ENCODE results near the gene NMNAT3. TPM values are rescaled to one million over a fixed set of nuclear protein-coding genes. Genes with fewer than 3 reads are reported as not detected.

Gene NMNAT3
- total RNA-seq, 2 experiments from 2014 or later: 0.15 TPM; not detected in 1

DNA sequence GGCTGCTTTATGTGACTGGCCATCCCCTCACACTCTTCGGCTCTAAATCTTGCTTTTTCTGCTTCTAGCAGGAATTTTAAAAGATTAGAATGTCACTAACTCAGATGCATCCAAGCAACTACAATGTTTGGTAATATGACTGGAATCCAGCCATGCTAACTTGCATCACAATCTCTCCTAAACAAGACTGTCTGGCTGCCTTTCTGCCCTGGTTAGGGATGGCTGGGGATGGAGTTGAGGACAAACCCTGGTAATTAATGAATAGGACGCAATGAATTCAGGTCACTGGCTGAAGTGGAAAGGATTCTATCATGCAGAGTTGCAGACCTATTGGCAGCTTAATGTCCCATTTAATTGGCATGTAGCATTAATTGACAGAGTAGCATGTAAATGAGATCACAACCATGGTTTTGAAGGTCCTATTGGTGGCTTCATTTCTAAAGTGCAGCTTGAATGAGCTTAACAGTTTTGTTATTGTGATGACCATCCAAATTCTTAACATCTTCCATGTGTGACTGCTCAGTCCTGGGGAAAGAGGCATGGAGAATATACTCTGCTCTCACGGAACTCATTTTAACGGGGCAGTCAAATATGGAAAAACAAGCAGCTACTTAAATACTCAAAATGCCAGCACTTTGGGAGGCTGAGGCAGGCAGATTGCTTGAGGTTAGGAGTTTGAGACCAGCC, 21.7 kb downstream of the NMNAT3 start:
- CTCF ChIA-PET (ENCODE audit: unreplicated experiment): no interaction called here

DNA sequence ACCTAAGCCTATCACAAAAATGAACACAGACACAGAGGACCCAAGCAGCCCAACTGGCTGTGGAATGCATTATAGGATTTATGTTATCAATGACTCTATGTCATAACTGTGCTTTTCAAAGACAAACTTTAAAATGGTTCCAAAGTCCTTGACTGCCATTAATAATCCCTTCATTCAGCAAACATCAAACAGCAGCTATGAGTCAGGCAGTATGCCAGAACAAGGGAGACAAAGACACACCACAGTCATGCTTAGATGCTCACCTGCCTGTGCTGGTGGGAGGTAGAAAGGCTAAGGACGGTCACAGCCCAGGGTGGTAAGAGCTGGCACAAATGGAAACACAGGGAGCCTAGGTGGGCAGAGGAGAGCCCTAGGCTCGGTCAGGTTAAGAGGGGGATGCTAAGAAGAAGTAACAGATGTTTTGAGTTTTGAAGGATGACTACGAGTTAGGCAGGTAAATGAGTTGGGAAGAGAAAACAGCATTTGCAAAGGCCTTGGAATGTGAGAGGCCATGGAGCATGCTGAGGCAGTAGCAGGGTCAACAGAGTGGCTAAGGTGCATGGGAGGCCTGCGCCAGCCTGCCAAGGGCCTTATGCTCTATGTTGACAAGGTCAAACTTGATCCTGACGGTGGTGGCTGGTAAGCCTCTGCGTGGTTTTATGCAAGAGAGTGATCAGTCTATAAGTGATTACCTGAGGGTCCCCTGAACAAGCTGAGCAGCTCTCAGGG, 23.0 kb downstream of the NMNAT3 start:
- no peaks in the 10 kb centered on the region for H3K36me3 ChIP-seq (ENCODE audit: insufficient read depth, low read length)
- no peaks in the 10 kb centered on the region for H3K4me1 ChIP-seq (ENCODE audit: insufficient read depth, low read length, poor library complexity, severe bottlenecking)
- H3K27ac ChIP-seq (ENCODE audit: low read depth, low read length, poor library complexity, severe bottlenecking): no peak overlapping the region
- ChIA-PET POLR2A (no interaction called here), CTCF (ENCODE audit: unreplicated experiment) (no interaction called here)
- H3K79me2 ChIP-seq (ENCODE audit: insufficient read depth, low read depth, low read length): no peaks in the 10 kb centered on the region
- no peak for DNase-seq (ENCODE audit: low spot score)
- H3K4me3 ChIP-seq (ENCODE audit: low read depth, low read length, poor library complexity, severe bottlenecking): no peak overlapping the region
- no peak overlapping the region for H3K4me2 ChIP-seq (ENCODE audit: low read length)
- no peaks in the 10 kb centered on the region for H3K9me3 ChIP-seq (ENCODE audit: low read length)
- intact Hi-C loops (cut with micrococcal nuclease; ENCODE audit: unreplicated experiment): no loop called here
- no peaks in the 10 kb centered on the region for H4K20me1 ChIP-seq (ENCODE audit: insufficient read depth, low read length)
- BruUV-seq (replicated peaks): no TSS peak
- TF ChIP-seq CTCF (conservative IDR thresholded peaks at IDR 0.05; ENCODE audit: low read length): no peak
- no peak for TF ChIP-seq EZH2phosphoT487 (IDR thresholded peaks at IDR 0.05; ENCODE audit: borderline replicate concordance, low read depth, low read length)
- H3K9me2 ChIP-seq (ENCODE audit: insufficient read depth, low read length): no peaks in the 10 kb centered on the region
- H2AFZ ChIP-seq (ENCODE audit: low read length): no peak overlapping the region

More for the DNA sequence above, 21.7 kb downstream of the NMNAT3 start:
- Histone ChIP-seq H3K79me2 (ENCODE audit: insufficient read depth, low read depth, low read length) (no peaks in the 10 kb centered on the region), H3K9me3 (ENCODE audit: low read length) (no peaks in the 10 kb centered on the region), H2AFZ (ENCODE audit: low read length) (no peak overlapping the region), H3K36me3 (ENCODE audit: insufficient read depth, low read length) (no peaks in the 10 kb centered on the region), H3K27ac (ENCODE audit: low read depth, low read length, poor library complexity, severe bottlenecking) (no peak overlapping the region), H3K9me2 (ENCODE audit: insufficient read depth, low read length) (no peaks in the 10 kb centered on the region), H3K4me3 (ENCODE audit: low read depth, low read length, poor library complexity, severe bottlenecking) (no peak overlapping the region), H3K4me2 (ENCODE audit: low read length) (no peak overlapping the region), H3K4me1 (ENCODE audit: insufficient read depth, low read length, poor library complexity, severe bottlenecking) (no peaks in the 10 kb centered on the region), H4K20me1 (ENCODE audit: insufficient read depth, low read length) (no peaks in the 10 kb centered on the region)
- POLR2A ChIA-PET: no interaction called here
- no TSS peak for BruUV-seq (replicated peaks)
- no peak for DNase-seq (ENCODE audit: low spot score)
- TF ChIP-seq CTCF (conservative IDR thresholded peaks at IDR 0.05; ENCODE audit: low read length) (no peak), EZH2phosphoT487 (IDR thresholded peaks at IDR 0.05; ENCODE audit: borderline replicate concordance, low read depth, low read length) (no peak)
- intact Hi-C loops (cut with micrococcal nuclease; ENCODE audit: unreplicated experiment): no loop called here

DNA sequence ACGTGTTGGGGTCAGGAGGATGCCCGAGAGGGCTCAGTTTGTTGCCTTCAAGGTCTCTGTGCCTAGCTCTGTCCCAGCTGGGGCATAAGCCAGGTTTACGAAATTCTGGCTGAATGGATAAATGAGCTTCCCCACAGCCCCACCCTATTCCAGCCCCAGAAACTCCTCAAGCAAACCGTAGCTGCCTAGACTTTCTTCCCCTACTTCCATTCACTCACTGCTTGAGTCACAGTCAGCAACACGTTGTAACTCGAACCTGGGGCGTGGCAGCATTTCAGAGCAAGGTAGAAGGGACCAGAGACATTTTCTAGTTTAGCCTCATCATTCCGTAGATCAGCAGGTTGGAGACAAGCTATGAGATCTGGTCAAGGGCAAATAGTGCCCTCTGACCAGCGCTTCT, 24.2 kb downstream of the NMNAT3 start:
- BruUV-seq (replicated peaks): no TSS peak
- intact Hi-C loops (cut with micrococcal nuclease; ENCODE audit: unreplicated experiment): no loop called here
- no peak for TF ChIP-seq CTCF (conservative IDR thresholded peaks at IDR 0.05; ENCODE audit: low read length)
- TF ChIP-seq EZH2phosphoT487 (IDR thresholded peaks at IDR 0.05; ENCODE audit: borderline replicate concordance, low read depth, low read length): no peak
- Histone ChIP-seq H3K27ac (ENCODE audit: low read depth, low read length, poor library complexity, severe bottlenecking) (no peak overlapping the region), H3K79me2 (ENCODE audit: insufficient read depth, low read depth, low read length) (no peaks in the 10 kb centered on the region), H3K9me3 (ENCODE audit: low read length) (no peaks in the 10 kb centered on the region), H3K36me3 (ENCODE audit: insufficient read depth, low read length) (no peaks in the 10 kb centered on the region), H3K4me2 (ENCODE audit: low read length) (no peak overlapping the region), H4K20me1 (ENCODE audit: insufficient read depth, low read length) (no peaks in the 10 kb centered on the region), H3K4me3 (ENCODE audit: low read depth, low read length, poor library complexity, severe bottlenecking) (no peak overlapping the region), H2AFZ (ENCODE audit: low read length) (no peak overlapping the region), H3K9me2 (ENCODE audit: insufficient read depth, low read length) (no peaks in the 10 kb centered on the region), H3K4me1 (ENCODE audit: insufficient read depth, low read length, poor library complexity, severe bottlenecking) (no peaks in the 10 kb centered on the region)
- DNase-seq (ENCODE audit: low spot score): no peak
- ChIA-PET POLR2A (interaction anchor here (0.8 kb wide), 1 partner anchor 36 kb away, joined by 3 read pairs; no protein-coding TSS in a partner anchor), CTCF (ENCODE audit: unreplicated experiment) (no interaction called here)
